Measurements from ENCODE around the gene DEGS2.

The DEGS2 gene

GRCh38 chr14:100130521-100130920 is 28.9 kb downstream of the DEGS2 start:
- peak; percentile 66 for DNase-seq

GRCh38 chr14:100129161-100129589 is 30.3 kb downstream of the DEGS2 start:
- DNase-seq, result no peak

- no peak for DNase-seq
Observed at GRCh38 chr14:100128688-100129087, 30.8 kb downstream of the DEGS2 start.

- no peak for DNase-seq
Observed at GRCh38 chr14:100127853-100128455, 31.5 kb downstream of the DEGS2 start.

GRCh38 chr14:100126401-100126800 is 33.0 kb downstream of the DEGS2 start:
- DNase-seq, result no peak

- DNase-seq, result no peak
Observed at GRCh38 chr14:100124551-100125088, 34.8 kb downstream of the DEGS2 start.

GRCh38 chr14:100123618-100124017 is 35.8 kb downstream of the DEGS2 start:
- no peak for DNase-seq

GRCh38 chr14:100122481-100123223 is 36.8 kb downstream of the DEGS2 start:
- no peak for DNase-seq

- DNase-seq, result no peak
Observed at GRCh38 chr14:100121643-100122480, 37.6 kb downstream of the DEGS2 start.

GRCh38 chr14:100120522-100121269 is 38.7 kb downstream of the DEGS2 start:
- DNase-seq, result no peak

GRCh38 chr14:100119251-100119650 is 40.2 kb downstream of the DEGS2 start:
- no peak for DNase-seq

- no peak for DNase-seq
Observed at GRCh38 chr14:100118396-100119011, 40.9 kb downstream of the DEGS2 start.

- no peak for DNase-seq
Observed at GRCh38 chr14:100117633-100118395, 41.6 kb downstream of the DEGS2 start.

- no peak for DNase-seq
Observed at GRCh38 chr14:100117026-100117425, 42.4 kb downstream of the DEGS2 start.

GRCh38 chr14:100116134-100116533 is 43.3 kb downstream of the DEGS2 start:
- DNase-seq, result no peak

GRCh38 chr14:100115726-100116125 is 43.7 kb downstream of the DEGS2 start:
- no peak for DNase-seq

GRCh38 chr14:100115236-100115635 is 44.2 kb downstream of the DEGS2 start:
- no peak for DNase-seq

- DNase-seq, result no peak
Observed at GRCh38 chr14:100114109-100114765, 45.2 kb downstream of the DEGS2 start.

GRCh38 chr14:100111931-100112704 is 47.3 kb downstream of the DEGS2 start:
- DNase-seq, result no peak

- no peak for DNase-seq
Observed at GRCh38 chr14:100110816-100111215, 48.6 kb downstream of the DEGS2 start.
